ENCODE data around the gene RFT1.

DNA sequence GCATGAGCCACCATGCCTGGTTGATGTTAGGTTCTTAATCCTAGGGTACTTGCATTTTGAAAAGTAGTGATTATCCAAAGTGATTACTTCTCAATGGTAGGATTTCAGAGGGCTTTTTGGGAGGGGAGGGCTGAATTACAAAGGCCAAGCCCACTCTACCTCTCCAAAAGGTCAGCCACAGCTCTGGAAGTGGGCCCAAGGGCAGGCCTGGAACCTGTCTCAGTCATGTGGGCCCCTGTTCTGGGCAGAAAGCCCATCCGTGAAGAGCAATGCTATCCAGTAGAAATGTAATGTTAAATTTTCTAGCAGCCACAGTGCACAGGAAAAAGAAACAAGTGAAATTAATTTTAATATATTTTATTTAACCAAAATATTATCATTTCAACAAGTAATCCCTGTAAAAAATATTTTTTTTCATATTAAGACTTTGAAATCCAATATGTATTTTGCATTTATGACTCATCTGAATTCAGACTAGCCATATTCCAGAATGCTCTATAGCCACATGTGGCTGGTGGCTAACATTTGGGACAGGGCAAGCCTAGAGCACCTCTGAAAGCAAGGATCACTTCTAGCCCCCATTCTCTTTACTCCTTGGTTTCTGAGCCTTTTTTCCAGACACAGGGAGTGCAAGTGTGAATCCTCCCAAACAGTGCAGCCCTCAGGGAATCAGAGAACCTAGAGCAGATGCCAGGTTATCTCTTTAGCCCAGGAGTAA, 16.8 kb downstream of the RFT1 start:
- TF ChIP-seq POLR2A (IDR thresholded peaks at IDR 0.05; ENCODE audit: low read length) (no peak), GATA1 (IDR thresholded peaks at IDR 0.05; ENCODE audit: low read depth, low read length) (no peak)

Data from erythroblast (primary cell).